HUES64 (cell line): ENCODE data around the gene PPP1R7.

Experiments
- H3K27ac ChIP-seq: 2 replicates; pipeline ENCODE4 v1.7.0; 2013; ENCODE audit warnings: low read depth, low read length, inconsistent platforms
- H3K27me3 ChIP-seq: 2 replicates; pipeline ENCODE4 v1.6.1; 2013; ENCODE audit warnings: mild to moderate bottlenecking, low read length; ENCODE audit not compliant: insufficient read depth
- H3K36me3 ChIP-seq: 2 replicates; pipeline ENCODE4 v1.6.1; 2013; ENCODE audit warnings: mild to moderate bottlenecking, low read length; ENCODE audit not compliant: insufficient read depth
- H3K4me1 ChIP-seq: 2 replicates; pipeline ENCODE4 v1.6.1; 2013; ENCODE audit warnings: mild to moderate bottlenecking, low read length, moderate library complexity; ENCODE audit not compliant: insufficient read depth
- H3K4me3 ChIP-seq: 2 replicates; pipeline ENCODE4 v1.5.1; 2013; ENCODE audit warnings: mild to moderate bottlenecking, low read length, moderate library complexity
- H3K9ac ChIP-seq: 2 replicates; pipeline ENCODE4 v1.6.1; 2013; ENCODE audit warnings: mild to moderate bottlenecking, low read depth, low read length
- H3K9me3 ChIP-seq: 2 replicates; pipeline ENCODE4 v1.6.1; 2013; ENCODE audit warnings: low read depth, low read length; ENCODE audit not compliant: insufficient read depth
- WGBS: fragments of 150-250, 120-280 bp; methylation state at CpG from one replicate; pipeline ENCODE4 v1.1.7; 2013; ENCODE audit warnings: missing lambda C conversion rate; 5-methylcytosine and 5-hydroxymethylcytosine counted together

The PPP1R7 gene

DNA sequence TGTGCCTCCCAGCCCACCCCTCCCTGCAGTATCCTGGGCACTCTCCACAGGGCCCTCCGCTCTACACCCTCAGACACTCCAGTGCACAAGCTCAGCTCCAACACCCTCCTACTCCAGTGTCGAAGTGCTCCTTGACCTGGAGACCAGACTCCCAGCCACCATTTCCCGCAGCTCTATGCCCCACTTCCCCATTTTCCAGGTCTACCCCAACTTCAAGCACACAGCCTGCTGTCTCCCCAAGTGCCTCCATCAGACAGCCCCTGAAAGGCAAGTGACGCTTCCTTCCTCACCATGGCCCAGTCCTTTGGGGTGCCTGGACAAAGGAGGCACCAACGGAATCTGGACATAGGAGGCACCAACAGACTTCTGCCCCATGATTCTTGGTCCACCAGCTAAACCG, 8.2 kb upstream of the PPP1R7 start:
- Histone ChIP-seq H3K27me3 (no peaks in the 10 kb centered on the region), H3K36me3 (peaks cover 37% of the 10 kb centered on the region)

DNA sequence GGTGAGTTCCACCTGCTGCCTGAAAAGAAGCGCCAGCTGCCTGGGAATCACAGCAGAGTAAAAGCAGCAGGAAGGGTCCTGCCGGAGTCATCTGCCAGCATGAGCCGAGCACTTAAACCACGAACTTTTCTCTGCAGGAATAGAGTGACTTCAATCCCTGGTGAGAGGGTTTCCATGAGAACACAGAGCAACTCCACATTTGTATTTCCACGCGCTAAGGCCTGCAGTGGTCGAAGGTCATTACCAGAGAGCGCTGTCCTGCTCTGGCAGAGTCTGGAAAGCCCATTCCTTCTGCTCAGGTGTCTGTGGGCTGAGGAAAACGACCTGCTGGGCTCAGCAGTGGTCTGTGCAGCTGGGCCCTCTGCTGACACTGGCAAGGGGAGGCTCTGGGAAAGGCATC, 7.7 kb upstream of the PPP1R7 start:
- no peak overlapping the region for H3K4me3 ChIP-seq
- H3K9ac ChIP-seq: no peak overlapping the region

More for the DNA sequence above, 8.2 kb upstream of the PPP1R7 start:
- H3K9ac ChIP-seq: no peak overlapping the region
- no peak overlapping the region for H3K4me3 ChIP-seq
- H3K4me1 ChIP-seq: no peaks in the 10 kb centered on the region
- 96% methylated on average over 6 of the region's 6 CpGs for WGBS
- no peaks in the 10 kb centered on the region for H3K9me3 ChIP-seq
- no peak overlapping the region for H3K27ac ChIP-seq

DNA sequence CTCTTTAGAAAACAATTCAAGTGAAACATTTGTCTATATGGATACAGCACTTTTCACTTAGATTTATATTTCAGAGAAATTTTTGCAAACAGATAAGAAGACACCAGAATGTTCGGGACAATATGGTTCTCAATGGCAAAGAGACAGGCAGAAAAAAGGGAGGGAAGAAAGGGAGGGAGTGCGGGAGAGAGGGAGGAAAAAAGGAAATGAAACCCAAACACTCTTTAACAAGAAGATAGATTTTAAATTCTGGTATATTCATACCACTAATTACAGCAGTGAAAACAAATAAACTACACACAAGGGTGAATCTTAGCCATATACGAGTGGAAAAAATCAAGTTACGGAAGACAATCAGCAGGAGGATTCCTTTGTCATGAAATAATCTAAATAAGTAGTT, 4.0 kb upstream of the PPP1R7 start:
- Histone ChIP-seq H3K9ac (no peak overlapping the region), H3K9me3 (no peaks in the 10 kb centered on the region), H3K4me1 (peaks cover 10% of the 10 kb centered on the region; the same call in 1 of the 2 replicates), H3K27me3 (peaks cover 8% of the 10 kb centered on the region; the same call in 1 of the 2 replicates), H3K4me3 (no peak overlapping the region), H3K27ac (no peak overlapping the region), H3K36me3 (peaks cover 8% of the 10 kb centered on the region)
- WGBS: 78% methylated on average over 3 of the region's 4 CpGs

More for the DNA sequence above, 7.7 kb upstream of the PPP1R7 start:
- WGBS: 93% methylated on average over 9 of the region's 9 CpGs
- Histone ChIP-seq H3K27me3 (no peaks in the 10 kb centered on the region), H3K4me1 (no peaks in the 10 kb centered on the region), H3K36me3 (peaks cover 34% of the 10 kb centered on the region), H3K27ac (no peak overlapping the region), H3K9me3 (no peaks in the 10 kb centered on the region)

DNA sequence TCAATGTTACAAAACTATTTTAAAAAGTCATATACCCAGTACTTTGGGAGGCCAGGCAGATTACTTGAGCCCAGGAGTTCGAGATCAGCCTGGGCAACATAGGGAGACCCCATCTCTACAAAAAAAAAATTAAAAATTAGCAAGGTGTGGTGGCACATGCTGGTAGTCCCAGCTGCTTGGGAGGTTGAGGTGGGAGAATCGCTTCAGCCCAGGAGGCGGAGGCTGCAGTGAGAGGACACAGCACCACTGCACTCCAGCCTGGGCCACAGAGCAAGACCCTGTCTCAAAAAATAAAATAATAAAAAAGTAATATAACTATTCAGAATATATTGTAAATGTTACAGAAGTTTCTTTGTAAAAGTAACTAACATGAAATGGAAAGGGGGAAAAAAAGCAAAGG, 2.9 kb upstream of the PPP1R7 start:
- Histone ChIP-seq H3K27me3 (peaks cover 8% of the 10 kb centered on the region; the same call in 1 of the 2 replicates), H3K27ac (no peak overlapping the region), H3K9ac (no peak overlapping the region), H3K9me3 (no peaks in the 10 kb centered on the region), H3K4me1 (peaks cover 11% of the 10 kb centered on the region; the same call in 1 of the 2 replicates), H3K4me3 (no peak overlapping the region), H3K36me3 (peaks cover 4% of the 10 kb centered on the region)
- WGBS: 97% methylated on average over 3 of the region's 3 CpGs

DNA sequence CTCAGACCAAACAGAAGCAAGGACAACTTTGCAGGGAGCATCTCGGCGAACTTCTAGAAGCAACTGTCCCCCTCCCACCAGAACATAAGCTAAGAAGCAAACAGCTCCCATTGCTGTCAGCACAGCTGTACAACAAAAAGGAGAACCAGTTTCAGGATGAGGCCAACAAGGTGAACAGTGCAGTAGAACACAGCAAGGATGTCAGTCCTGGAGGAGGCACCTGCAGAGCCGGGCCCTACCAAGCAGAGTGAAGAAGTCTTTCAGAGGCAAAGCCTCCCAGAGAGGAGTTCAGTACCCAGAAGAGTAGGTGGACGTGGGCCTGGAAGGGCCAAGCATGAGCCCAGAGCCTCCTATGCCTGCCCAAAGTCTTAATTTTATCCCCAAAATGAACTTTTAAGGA, 2.0 kb upstream of the PPP1R7 start:
- H3K27ac ChIP-seq: no peak overlapping the region
- 0 out of 2 replicates have a peak, but pooled peaks cover 4% of the 10 kb centered on the region for H3K36me3 ChIP-seq
- peak overlapping the region; percentile 79; the same call in 1 of the 2 replicates for H3K9ac ChIP-seq
- WGBS: 85% methylated on average over 4 of the region's 4 CpGs
- H3K4me1 ChIP-seq: peaks cover 11% of the 10 kb centered on the region; the same call in 1 of the 2 replicates
- H3K4me3 ChIP-seq: peak overlapping the region; percentile 81
- H3K27me3 ChIP-seq: peaks cover 8% of the 10 kb centered on the region; the same call in 1 of the 2 replicates
- no peaks in the 10 kb centered on the region for H3K9me3 ChIP-seq

DNA sequence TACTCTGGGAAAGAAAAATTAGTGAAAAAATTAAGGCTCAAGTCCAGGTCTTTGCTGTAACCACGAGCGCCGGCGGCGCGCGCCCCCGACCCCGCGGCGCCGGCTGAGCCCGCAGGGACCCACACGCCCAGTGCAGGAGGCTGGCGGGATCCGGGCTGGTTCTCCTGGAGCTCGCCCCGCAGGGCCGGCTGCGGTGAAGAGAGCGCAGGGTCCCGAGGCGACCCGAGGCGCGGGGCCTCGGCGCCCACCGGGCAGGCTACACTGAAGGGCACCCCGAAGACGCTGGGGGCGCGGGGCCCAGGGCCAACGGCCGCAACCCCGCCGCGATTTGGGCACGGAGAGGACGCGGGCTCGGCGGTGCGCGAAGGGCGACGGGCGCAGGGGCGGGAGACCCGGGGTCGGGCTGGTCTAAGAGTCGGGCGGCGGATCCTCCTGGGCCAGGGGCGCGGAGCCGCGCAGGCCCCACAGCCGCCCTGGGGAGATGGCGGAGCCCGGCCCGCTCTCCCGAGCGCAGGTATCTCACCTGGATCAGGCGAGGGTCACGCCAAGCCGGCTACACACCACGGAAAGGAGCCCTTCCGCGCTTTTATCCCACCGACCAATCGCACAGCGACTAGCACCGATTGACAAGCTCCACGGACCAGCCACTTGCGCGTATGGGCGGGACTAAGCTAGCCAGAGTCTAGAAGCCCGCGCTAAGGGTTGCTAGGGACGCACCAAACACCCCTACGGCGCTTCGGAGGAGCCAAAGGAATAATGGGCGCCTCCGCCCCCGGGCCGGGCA, 1.2 kb upstream of the PPP1R7 start, which contains the start of gene PASK:
Gene PASK, minus strand, starts transcription at position 582 of the 784 bp plus-strand sequence. CDS start 6,440 bp downstream, outside the sequence.
- Histone ChIP-seq H3K27ac (no peak within 1 kb of the TSS), H3K36me3 (0 out of 2 replicates have a peak, but pooled peaks cover 6% of the 10 kb centered on the region)
- under 1% methylated on average over 88 of the region's 88 CpGs for WGBS

DNA sequence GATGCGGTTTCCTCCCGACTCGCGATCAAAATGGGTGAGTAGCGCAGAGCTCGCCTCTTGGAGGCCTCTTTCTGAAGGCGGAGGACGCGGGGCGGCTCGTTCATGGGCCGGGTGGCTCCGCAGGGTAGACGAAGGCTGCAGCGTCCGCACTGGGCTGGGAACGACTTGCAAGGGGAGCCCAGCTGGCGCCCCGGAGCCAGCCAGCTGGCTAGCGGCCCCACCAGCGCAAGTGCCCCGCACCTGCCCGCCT, 667 bp upstream of the PPP1R7 start:
- H3K4me3 ChIP-seq: peak overlapping the region; percentile 81
- no peaks in the 10 kb centered on the region for H3K9me3 ChIP-seq
- H3K27me3 ChIP-seq: peaks cover 8% of the 10 kb centered on the region; the same call in 1 of the 2 replicates
- H3K36me3 ChIP-seq: peaks cover 6% of the 10 kb centered on the region; the same call in 1 of the 2 replicates
- 1% methylated on average over 23 of the region's 23 CpGs for WGBS
- H3K4me1 ChIP-seq: peaks cover 11% of the 10 kb centered on the region; the same call in 1 of the 2 replicates
- H3K9ac ChIP-seq: peak overlapping the region; percentile 79
- H3K27ac ChIP-seq: no peak overlapping the region

More for the DNA sequence above, 1.2 kb upstream of the PPP1R7 start, which contains the start of gene PASK:
- Histone ChIP-seq H3K4me3 (peak within 1 kb of the TSS; percentile 81), H3K4me1 (peaks cover 11% of the 10 kb centered on the region; the same call in 1 of the 2 replicates), H3K9ac (peak within 1 kb of the TSS; percentile 79), H3K9me3 (no peaks in the 10 kb centered on the region), H3K27me3 (peaks cover 8% of the 10 kb centered on the region; the same call in 1 of the 2 replicates)

DNA sequence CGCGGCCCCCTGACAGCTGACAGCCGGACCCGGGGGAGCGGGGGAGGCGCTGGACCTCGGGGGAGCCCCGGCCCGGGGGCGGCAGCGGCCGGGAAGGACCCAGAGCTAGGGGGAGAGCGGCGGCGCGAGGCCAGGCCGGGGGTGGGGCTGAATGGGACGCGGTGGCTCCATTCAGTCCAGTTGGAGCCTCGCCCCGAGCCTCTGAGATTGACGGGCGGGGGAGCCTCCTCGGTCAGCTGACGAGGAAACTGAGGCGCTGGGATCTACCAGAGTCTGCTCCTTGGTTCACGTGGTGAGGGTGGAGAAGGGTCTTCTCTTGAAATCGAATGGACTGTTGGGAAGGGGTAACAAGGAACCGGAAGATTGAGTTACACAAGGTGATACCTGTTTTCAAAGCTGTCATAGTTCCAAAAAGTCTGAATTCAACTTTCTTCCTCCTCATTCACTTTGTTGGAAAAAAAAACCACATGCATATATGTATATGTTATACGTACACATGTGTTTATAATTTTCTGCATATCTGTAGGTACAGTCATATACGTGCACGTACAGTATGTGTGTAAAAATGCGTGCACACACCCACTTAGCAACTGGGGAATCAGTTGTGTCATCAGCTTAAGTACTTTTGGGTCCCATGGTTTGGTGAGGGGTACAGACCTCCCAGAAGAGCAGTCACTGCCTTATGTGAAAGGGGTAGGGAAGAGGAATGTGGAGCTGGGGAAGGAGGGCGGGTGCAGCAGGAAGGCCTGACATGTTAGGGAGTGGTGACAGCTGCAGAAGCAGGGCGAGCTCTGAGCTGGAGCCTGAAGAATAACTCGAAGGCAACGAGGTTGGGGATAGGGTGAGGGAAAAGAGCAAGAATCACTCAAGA, 628 bp downstream of the PPP1R7 start:
- WGBS: 16% methylated on average over 36 of the region's 37 CpGs
- peak overlapping the region; percentile 81 for H3K4me3 ChIP-seq
- H3K27ac ChIP-seq: no peak overlapping the region
- H3K9me3 ChIP-seq: no peaks in the 10 kb centered on the region
- peaks cover 8% of the 10 kb centered on the region; the same call in 1 of the 2 replicates for H3K27me3 ChIP-seq
- peak overlapping the region; percentile 62 for H3K9ac ChIP-seq
- H3K36me3 ChIP-seq: peaks cover 13% of the 10 kb centered on the region; the same call in 1 of the 2 replicates
- peaks cover 11% of the 10 kb centered on the region; the same call in 1 of the 2 replicates for H3K4me1 ChIP-seq

DNA sequence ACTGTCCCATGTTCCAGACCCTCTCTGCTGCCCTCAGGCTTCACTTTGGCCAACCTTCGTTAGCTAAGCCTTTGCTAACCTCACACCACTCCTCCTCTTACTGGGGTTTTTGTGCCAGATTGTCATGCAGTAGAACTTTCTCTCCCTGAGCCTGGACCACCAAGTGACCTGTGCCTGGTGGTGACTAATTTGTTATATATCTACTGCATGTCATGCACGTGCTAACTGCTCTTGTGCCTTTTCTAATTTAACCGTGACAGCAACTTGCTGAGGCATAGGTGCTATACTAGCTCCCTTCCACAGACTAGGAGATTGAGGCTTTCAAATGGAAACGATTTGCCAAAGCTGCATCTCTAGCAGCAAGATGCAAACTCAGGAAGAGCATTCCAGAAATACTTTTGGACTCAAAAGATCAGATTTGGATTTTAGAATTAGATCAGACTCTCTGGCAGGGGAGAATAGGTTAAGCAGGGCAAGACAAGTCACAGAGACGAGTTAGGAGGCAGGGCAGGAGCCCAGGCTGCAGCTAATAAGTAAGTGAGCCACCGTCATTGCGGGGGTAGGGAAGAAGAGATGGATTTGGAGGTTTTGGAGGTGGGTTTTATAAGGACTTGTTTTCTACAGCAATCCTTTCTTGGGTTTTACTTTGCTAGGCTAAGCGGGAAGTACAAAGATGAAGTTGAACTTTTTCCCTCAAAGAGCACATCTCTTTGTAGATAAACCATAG, 1.8 kb downstream of the PPP1R7 start:
- Histone ChIP-seq H3K9me3 (no peaks in the 10 kb centered on the region), H3K36me3 (peaks cover 13% of the 10 kb centered on the region; the same call in 1 of the 2 replicates), H3K27ac (no peak overlapping the region), H3K4me1 (peaks cover 16% of the 10 kb centered on the region; the same call in 1 of the 2 replicates), H3K4me3 (no peak overlapping the region), H3K9ac (no peak overlapping the region), H3K27me3 (peaks cover 8% of the 10 kb centered on the region; the same call in 1 of the 2 replicates)
- WGBS: 66% methylated on average over 7 of the region's 8 CpGs

DNA sequence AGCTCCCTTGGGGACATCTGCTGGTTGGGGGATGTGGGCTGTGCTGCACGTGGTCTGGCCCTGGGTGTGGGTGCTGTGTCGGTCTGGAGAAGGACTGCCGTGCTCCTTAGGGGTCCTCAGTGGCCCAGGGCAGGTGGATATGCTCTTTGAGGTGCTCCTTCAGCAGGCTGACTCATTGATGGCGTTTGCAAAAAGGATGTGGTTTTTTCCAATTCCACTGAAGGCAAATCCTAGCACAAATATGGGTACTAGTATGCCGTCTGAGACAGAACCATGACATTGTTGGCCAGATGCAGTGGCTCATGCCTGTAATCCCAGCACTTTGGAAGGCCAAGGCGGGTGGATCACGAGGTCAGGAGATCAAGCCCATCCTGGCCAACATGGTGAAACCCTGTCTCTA, 3.3 kb downstream of the PPP1R7 start:
- no peak overlapping the region for H3K9ac ChIP-seq
- H3K27me3 ChIP-seq: peaks cover 1% of the 10 kb centered on the region; the same call in 1 of the 2 replicates
- peaks cover 14% of the 10 kb centered on the region; the same call in 1 of the 2 replicates for H3K4me1 ChIP-seq
- H3K36me3 ChIP-seq: peaks cover 23% of the 10 kb centered on the region
- H3K4me3 ChIP-seq: no peak overlapping the region
- H3K27ac ChIP-seq: no peak overlapping the region
- WGBS: 87% methylated on average over 7 of the region's 7 CpGs
- no peaks in the 10 kb centered on the region for H3K9me3 ChIP-seq
